Esophagus squamous epithelium (tissue), 5 donors: ENCODE measurements around the gene ASCC2. TPM values are rescaled to one million over a fixed set of nuclear protein-coding genes. Genes with fewer than 3 reads are reported as not detected.

Experiments used
- DNase-seq: peaks from one replicate; lab custom pipeline; 2025; lab: John Stamatoyannopoulos, UW
- H3K27ac ChIP-seq, 4 donors: fragments of 200-600 bp; sonication (generic); one replicate each; pipeline ENCODE4 v1.5.1; 2016 to 2019; ENCODE audit warnings: mild to moderate bottlenecking in 1 of 4
- H3K27me3 ChIP-seq, 4 donors: fragments of 200-600 bp; sonication (generic); 1 replicate in 3 of 4; 2 replicates in 1 of 4; pipeline versions ENCODE4 v1.5.1 to v1.6.0; 2017 to 2021; ENCODE audit warnings: antibody characterized with exemption in 1 of 4
- H3K36me3 ChIP-seq, 3 donors: fragments of 200-600 bp; sonication (generic); one replicate each; pipeline ENCODE4 v1.5.1; 2016 to 2019
- H3K4me1 ChIP-seq, 3 donors: fragments of 200-600 bp; sonication (generic); one replicate each; pipeline ENCODE4 v1.5.1; 2017 to 2019
- H3K4me3 ChIP-seq, 4 donors: fragments of 200-600 bp; sonication (generic); 1 replicate in 3 of 4; 2 replicates in 1 of 4; pipeline ENCODE4 v1.5.1; 2016 to 2019; ENCODE audit warnings: mild to moderate bottlenecking in 2 of 4, moderate library complexity in 1 of 4
- H3K9me3 ChIP-seq, 3 donors: fragments of 200-600 bp; sonication (generic); one replicate each; pipeline ENCODE4 v1.5.1; 2016 to 2019
- POLR2A ChIP-seq, 4 donors: fragments of 450-650 bp; IDR thresholded peaks; one replicate each; pipeline ENCODE4 v1.6.1; 2017; ENCODE audit warnings: antibody characterized with exemption in 4 of 4, mild to moderate bottlenecking in 4 of 4, moderate library complexity in 3 of 4
- WGBS, 2 donors: methylation state at CpG; one replicate each; pipeline ENCODE4 v1.1.5; 2018; 5-methylcytosine and 5-hydroxymethylcytosine counted together
- intact Hi-C: fragments of 100-400 bp; cut with DNase I; formaldehyde crosslinking; loops from one replicate; pipeline ENCODE4 v1.15.0; 2022
- total RNA-seq, 4 donors: library from RNA; depleted of rRNA; stranded (reverse); fragments of >200 nt; gene quantifications; one replicate each; pipeline ENCODE4 v1.1.0, GENCODE V29; 2016
- TF ChIP-seq, protein P1 (sequence below), 6 experiments: fragments of 450-650 bp in 4 of 6; fragments of 200-600 bp in 2 of 6; sonication (generic) in 2 of 6; IDR thresholded peaks; one replicate each; pipeline ENCODE4 v1.5.1; 2016 to 2019; ENCODE audit warnings: antibody characterized with exemption in 6 of 6, mild to moderate bottlenecking in 4 of 6, moderate library complexity in 4 of 6
- donor health status: DM: yes; HTN: yes; CAD: no.

Gene ASCC2
- total RNA-seq, 4 donors from 2014 or later = 47.5 to 99.7 (median 57.8) TPM

DNA sequence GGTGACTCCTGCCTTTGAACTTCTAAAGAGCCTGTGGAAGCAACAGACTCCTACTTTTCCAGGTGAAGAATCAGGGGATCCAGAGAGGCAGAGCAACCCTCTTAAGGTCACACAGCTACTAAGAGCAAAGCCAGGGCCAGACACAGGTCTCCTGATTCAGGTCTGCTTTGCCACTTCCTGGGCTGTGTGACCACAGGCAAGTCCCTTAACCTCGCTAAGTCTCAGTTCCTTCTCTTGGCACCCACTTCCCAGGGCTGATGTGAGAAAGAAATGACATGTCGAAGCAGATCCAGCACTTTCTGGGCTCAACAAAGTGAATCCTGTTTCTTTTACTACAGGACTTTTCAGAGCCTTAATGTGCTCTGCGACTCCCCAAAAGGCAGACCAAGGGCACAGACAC lies 40.7 kb downstream of the ASCC2 start:
- H3K27ac ChIP-seq = peak overlapping the region in 3 of 4 donors; percentile 76 to 83 (median 81)
- H3K9me3 ChIP-seq = no peaks in the 10 kb centered on the region
- no peak overlapping the region for H3K4me3 ChIP-seq
- no peak for DNase-seq
- TF ChIP-seq, protein P1, sequence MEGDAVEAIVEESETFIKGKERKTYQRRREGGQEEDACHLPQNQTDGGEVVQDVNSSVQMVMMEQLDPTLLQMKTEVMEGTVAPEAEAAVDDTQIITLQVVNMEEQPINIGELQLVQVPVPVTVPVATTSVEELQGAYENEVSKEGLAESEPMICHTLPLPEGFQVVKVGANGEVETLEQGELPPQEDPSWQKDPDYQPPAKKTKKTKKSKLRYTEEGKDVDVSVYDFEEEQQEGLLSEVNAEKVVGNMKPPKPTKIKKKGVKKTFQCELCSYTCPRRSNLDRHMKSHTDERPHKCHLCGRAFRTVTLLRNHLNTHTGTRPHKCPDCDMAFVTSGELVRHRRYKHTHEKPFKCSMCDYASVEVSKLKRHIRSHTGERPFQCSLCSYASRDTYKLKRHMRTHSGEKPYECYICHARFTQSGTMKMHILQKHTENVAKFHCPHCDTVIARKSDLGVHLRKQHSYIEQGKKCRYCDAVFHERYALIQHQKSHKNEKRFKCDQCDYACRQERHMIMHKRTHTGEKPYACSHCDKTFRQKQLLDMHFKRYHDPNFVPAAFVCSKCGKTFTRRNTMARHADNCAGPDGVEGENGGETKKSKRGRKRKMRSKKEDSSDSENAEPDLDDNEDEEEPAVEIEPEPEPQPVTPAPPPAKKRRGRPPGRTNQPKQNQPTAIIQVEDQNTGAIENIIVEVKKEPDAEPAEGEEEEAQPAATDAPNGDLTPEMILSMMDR (IDR thresholded peaks at IDR 0.05) = no peak
- TF ChIP-seq POLR2A (IDR thresholded peaks at IDR 0.05) = no peak
- H3K4me1 ChIP-seq = peaks cover 24 to 51% (median 36%) of the 10 kb centered on the region in 3 donors
- WGBS, 2 donors = 58 to 93% methylated on average over 3 of the region's 3 CpGs
- H3K36me3 ChIP-seq = peaks cover 24 to 92% (median 26%) of the 10 kb centered on the region in 3 donors
- intact Hi-C loops = no loop called here
- no peaks in the 10 kb centered on the region for H3K27me3 ChIP-seq

DNA sequence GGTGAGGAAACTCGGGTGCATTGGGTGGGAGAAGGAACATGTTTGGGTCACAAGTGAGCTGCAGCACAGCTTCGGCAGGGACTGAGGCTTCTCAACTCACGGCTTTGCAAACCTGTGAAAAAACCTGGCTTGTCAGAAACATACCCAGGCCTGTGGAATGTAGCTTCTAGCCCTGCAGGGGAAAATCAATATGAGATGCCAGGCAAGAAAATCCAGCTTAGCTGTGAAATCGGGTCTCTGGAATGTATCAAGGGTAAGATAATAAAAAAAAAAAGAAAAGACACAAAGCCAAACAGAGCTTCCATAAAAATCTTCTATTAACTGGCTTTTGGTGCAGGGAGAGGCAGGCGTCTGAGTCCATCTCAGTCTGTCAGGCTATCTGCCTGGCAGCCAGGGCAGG lies 42.4 kb downstream of the ASCC2 start:
- Histone ChIP-seq H3K4me1 (peaks cover 24 to 51% (median 36%) of the 10 kb centered on the region in 3 donors), H3K36me3 (peaks cover 23 to 92% (median 27%) of the 10 kb centered on the region in 3 donors), H3K27ac (no peak overlapping the region), H3K9me3 (no peaks in the 10 kb centered on the region), H3K4me3 (no peak overlapping the region), H3K27me3 (no peaks in the 10 kb centered on the region)
- 58% methylated on average over 5 of the region's 5 CpGs for WGBS, 2 donors
- intact Hi-C loops = no loop called here
- TF ChIP-seq, protein P1 (IDR thresholded peaks at IDR 0.05) = no peak
- TF ChIP-seq POLR2A (IDR thresholded peaks at IDR 0.05) = no peak
- DNase-seq = no peak

DNA sequence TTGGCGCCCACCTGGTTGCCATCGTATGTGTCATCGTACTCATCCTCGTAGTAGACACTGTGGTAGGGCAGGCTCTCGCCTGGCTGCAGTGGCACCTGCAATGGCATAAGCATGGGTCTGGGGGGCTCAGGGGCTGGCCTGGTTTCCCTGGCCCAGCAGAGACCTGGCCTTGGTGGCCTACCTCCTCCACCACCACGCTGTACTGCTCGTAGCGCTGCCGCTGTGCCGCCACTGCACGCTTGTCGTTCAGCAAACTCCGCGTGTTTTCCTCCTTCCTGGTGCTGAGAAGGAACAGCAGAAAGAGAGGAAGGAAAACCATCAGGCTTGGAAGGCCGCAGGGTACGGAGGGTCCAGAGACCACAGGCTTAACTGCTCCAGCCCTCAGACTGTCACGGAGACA lies 44.7 kb downstream of the ASCC2 start:
- intact Hi-C loops = no loop called here
- H3K9me3 ChIP-seq = no peaks in the 10 kb centered on the region
- no peaks in the 10 kb centered on the region for H3K27me3 ChIP-seq
- H3K27ac ChIP-seq = no peak overlapping the region
- DNase-seq = no peak
- peaks cover 8 to 36% (median 18%) of the 10 kb centered on the region in 3 donors for H3K4me1 ChIP-seq
- peaks cover 31 to 97% (median 49%) of the 10 kb centered on the region in 3 donors for H3K36me3 ChIP-seq
- 94 to 100% methylated on average over 4 to 16 of the region's 17 CpGs for WGBS, 2 donors
- TF ChIP-seq, protein P1 (IDR thresholded peaks at IDR 0.05) = no peak
- TF ChIP-seq POLR2A (IDR thresholded peaks at IDR 0.05) = no peak
- no peak overlapping the region for H3K4me3 ChIP-seq

DNA sequence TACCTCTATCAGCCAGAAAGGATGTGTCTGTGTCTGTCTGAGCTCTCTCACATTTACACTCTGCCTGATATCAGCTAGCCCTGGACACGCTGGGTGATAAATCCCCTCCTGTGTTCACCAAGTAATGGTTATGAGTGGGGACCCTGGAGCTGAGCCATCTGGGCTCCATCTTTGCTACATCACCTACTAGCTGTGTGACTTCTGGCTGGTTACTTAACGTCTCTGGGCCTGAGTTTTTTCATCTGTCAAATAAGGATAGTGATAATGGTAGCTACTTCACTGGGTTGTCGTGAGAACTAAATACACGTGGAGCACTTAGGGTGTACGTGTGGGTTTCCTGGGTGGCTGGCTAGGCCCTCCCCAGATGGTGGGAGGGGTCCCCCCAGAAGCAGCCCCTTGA lies 48.0 kb downstream of the ASCC2 start:
- H3K4me3 ChIP-seq = no peak overlapping the region
- H3K9me3 ChIP-seq = no peaks in the 10 kb centered on the region
- H3K27me3 ChIP-seq = no peaks in the 10 kb centered on the region
- no peak overlapping the region for H3K27ac ChIP-seq
- no peak for DNase-seq
- TF ChIP-seq, protein P1 (IDR thresholded peaks at IDR 0.05) = no peak
- no peak for TF ChIP-seq POLR2A (IDR thresholded peaks at IDR 0.05)
- WGBS, 2 donors = 89 to 92% methylated on average over 4 of the region's 5 CpGs
- intact Hi-C loops = no loop called here
- H3K4me1 ChIP-seq = peaks cover 6 to 37% (median 10%) of the 10 kb centered on the region in 3 donors
- H3K36me3 ChIP-seq = peaks cover 33 to 75% (median 48%) of the 10 kb centered on the region in 3 donors

DNA sequence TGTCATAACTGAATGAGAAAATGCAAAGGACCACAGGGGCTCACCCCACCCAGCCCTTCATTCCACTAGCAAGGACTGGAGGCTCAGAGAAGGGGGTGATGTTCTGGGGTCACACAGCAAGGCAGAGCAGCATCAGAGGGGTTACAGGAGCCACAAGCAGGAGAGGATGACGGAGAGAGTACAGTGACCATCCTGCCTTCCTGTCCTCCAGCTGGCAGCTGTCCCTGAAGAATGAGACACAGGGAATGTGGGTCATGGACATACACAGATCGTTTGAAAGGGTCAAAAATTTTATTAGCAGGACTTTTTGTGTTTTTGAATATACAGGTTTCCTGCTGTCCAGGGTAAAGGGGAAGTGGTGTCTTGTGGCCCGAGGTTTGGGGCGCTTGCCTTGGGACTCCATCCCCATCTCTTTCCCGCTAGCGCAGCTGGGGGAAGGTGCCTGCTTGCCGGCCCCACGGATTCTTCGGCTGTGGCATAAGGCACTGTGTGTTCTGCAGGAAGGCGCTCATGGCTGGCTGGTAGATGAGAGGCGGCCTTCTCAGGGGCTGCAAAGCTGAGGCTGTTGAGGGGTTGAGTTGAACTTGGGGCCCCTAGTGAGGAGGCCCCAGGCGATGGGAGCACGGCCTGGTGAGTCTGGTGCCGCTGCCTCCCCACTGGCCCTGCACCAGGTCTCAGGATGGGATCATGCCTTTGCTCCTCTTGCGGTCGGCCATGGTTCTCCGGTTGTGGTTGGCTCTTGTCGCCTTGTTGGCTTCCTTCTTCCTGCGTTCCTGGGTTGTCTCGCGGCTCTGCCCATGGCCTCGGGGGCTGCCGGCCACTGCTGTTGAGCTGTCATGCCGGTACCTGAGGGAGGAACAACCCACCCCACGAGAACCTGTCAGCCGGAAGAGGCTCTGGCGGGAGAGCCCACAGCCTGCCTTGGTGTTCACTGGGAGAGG lies 49.5 kb downstream of the ASCC2 start:
- H3K9me3 ChIP-seq = no peaks in the 10 kb centered on the region
- WGBS, 2 donors = 65 to 88% methylated on average over 4 to 7 of the region's 27 CpGs
- no peak for TF ChIP-seq POLR2A (IDR thresholded peaks at IDR 0.05)
- TF ChIP-seq, protein P1 (IDR thresholded peaks at IDR 0.05) = no peak
- DNase-seq = no peak
- H3K36me3 ChIP-seq = peaks cover 30 to 60% (median 45%) of the 10 kb centered on the region in 3 donors
- H3K4me3 ChIP-seq = no peak overlapping the region
- no peaks in the 10 kb centered on the region for H3K27me3 ChIP-seq
- H3K27ac ChIP-seq = no peak overlapping the region
- intact Hi-C loops = no loop called here
- H3K4me1 ChIP-seq = peaks cover 18 to 51% (median 21%) of the 10 kb centered on the region in 3 donors
